CD14-positive monocyte (primary cell): ENCODE measurements around the gene TNS2. TPM values are rescaled to one million over a fixed set of nuclear protein-coding genes. Genes with fewer than 3 reads are reported as not detected.

Source experiments
- DNase-seq, 3 donors: peaks; one replicate each; pipeline ENCODE4 v3.0.0-alpha.2; 2011 to 2022
- H2AFZ ChIP-seq: 2 replicates; pipeline ENCODE4 v1.6.0; 2012; ENCODE audit warnings: mild to moderate bottlenecking, low read depth, low read length, inconsistent platforms; ENCODE audit not compliant: insufficient read depth, poor library complexity, severe bottlenecking
- H3K27ac ChIP-seq, 2 donors: 1 replicate in 1 of 2; 2 replicates in 1 of 2; pipeline ENCODE4 v1.5.1; 2012 to 2013; ENCODE audit warnings: low read length in 2 of 2, control low read depth in 1 of 2, inconsistent platforms in 1 of 2, low read depth in 1 of 2, mild to moderate bottlenecking in 1 of 2
- H3K27me3 ChIP-seq, 2 donors: one replicate each; pipeline versions ENCODE4 v1.6.0 to v1.6.1; 2011 to 2013; ENCODE audit warnings: low read length in 2 of 2; ENCODE audit not compliant: control insufficient read depth in 2 of 2, insufficient read depth in 2 of 2
- H3K36me3 ChIP-seq, 2 donors: replicated peaks in 1 of 2; 1 replicate in 1 of 2; 2 replicates in 1 of 2; pipeline versions ENCODE4 v1.5.1 to v1.6.1; 2012 to 2013; ENCODE audit warnings: low read length in 2 of 2, control low read depth in 1 of 2, inconsistent platforms in 1 of 2, mild to moderate bottlenecking in 1 of 2; ENCODE audit not compliant: insufficient read depth in 2 of 2, control insufficient read depth in 1 of 2
- H3K4me1 ChIP-seq, 2 donors: 1 replicate in 1 of 2; 2 replicates in 1 of 2; pipeline versions ENCODE4 v1.5.1 to v1.6.1; 2012 to 2013; ENCODE audit warnings: low read length in 2 of 2, control low read depth in 1 of 2, inconsistent platforms in 1 of 2, mild to moderate bottlenecking in 1 of 2, moderate library complexity in 1 of 2; ENCODE audit not compliant: insufficient read depth in 2 of 2, control insufficient read depth in 1 of 2
- H3K4me2 ChIP-seq: replicated peaks from 2 replicates; pipeline ENCODE3; 2012; ENCODE audit warnings: low read length, moderate library complexity, mild to moderate bottlenecking; ENCODE audit not compliant: poor library complexity, severe bottlenecking; ENCODE audit errors: extremely low read depth
- H3K4me3 ChIP-seq, 3 experiments: fragments of 200-600 bp in 1 of 3; sonication (generic) in 1 of 3; replicated peaks in 1 of 3; 1 replicate in 2 of 3; 2 replicates in 1 of 3; pipeline ENCODE4 v1.5.1; 2011 to 2013; ENCODE audit warnings: low read length in 3 of 3, mild to moderate bottlenecking in 3 of 3, control low read depth in 2 of 3, low read depth in 2 of 3, inconsistent platforms in 1 of 3, moderate library complexity in 1 of 3
- H3K79me2 ChIP-seq: 2 replicates; pipeline ENCODE4 v1.6.0; 2012; ENCODE audit warnings: mild to moderate bottlenecking, control low read depth, inconsistent platforms, low read length, moderate library complexity; ENCODE audit not compliant: insufficient read depth
- H3K9ac ChIP-seq: 2 replicates; pipeline ENCODE4 v1.6.0; 2017; ENCODE audit warnings: low read length, mild to moderate bottlenecking; ENCODE audit not compliant: insufficient read depth, poor library complexity, severe bottlenecking
- H3K9me3 ChIP-seq, 2 donors: replicated peaks in 1 of 2; 1 replicate in 1 of 2; 2 replicates in 1 of 2; pipeline versions ENCODE4 v1.5.1 to v1.6.1; 2012 to 2013; ENCODE audit warnings: low read length in 2 of 2, control low read depth in 1 of 2; ENCODE audit not compliant: control insufficient read depth in 1 of 2, insufficient read depth in 1 of 2
- H4K20me1 ChIP-seq: 2 replicates; pipeline ENCODE4 v1.6.0; 2012; ENCODE audit warnings: mild to moderate bottlenecking, low read length, control low read depth, moderate library complexity; ENCODE audit not compliant: insufficient read depth
- H3K27ac Mint-ChIP-seq, 7 donors: one replicate each; pipeline ENCODE4 v1.8.0; 2020; ENCODE audit warnings: mild to moderate bottlenecking in 7 of 7, mixed read lengths in 7 of 7, moderate library complexity in 6 of 7, inconsistent platforms in 2 of 7
- H3K27me3 Mint-ChIP-seq, 3 donors: one replicate each; pipeline ENCODE4 v1.8.0; 2021 to 2022; ENCODE audit warnings: low read depth in 3 of 3, mild to moderate bottlenecking in 3 of 3, mixed read lengths in 3 of 3, moderate library complexity in 3 of 3, inconsistent platforms in 1 of 3
- H3K36me3 Mint-ChIP-seq, 2 donors: one replicate each; pipeline ENCODE4 v1.8.0; 2020; ENCODE audit warnings: mixed read lengths in 2 of 2, inconsistent platforms in 1 of 2, mild to moderate bottlenecking in 1 of 2
- H3K4me1 Mint-ChIP-seq: one replicate; pipeline ENCODE4 v1.8.0; 2020; ENCODE audit warnings: mild to moderate bottlenecking, mixed read lengths
- H3K4me3 Mint-ChIP-seq, 2 donors: one replicate each; pipeline ENCODE4 v1.8.0; 2020; ENCODE audit warnings: mild to moderate bottlenecking in 2 of 2, mixed read lengths in 2 of 2, moderate library complexity in 1 of 2
- H3K9me3 Mint-ChIP-seq, 7 donors: one replicate each; pipeline ENCODE4 v1.8.0; 2020 to 2022; ENCODE audit warnings: mixed read lengths in 7 of 7, mild to moderate bottlenecking in 6 of 7, moderate library complexity in 6 of 7, inconsistent platforms in 2 of 7
- WGBS: methylation state at CpG from one replicate; pipeline ENCODE4 v1.1.5; 2013; ENCODE audit warnings: missing lambda C conversion rate; ENCODE audit not compliant: insufficient coverage; 5-methylcytosine and 5-hydroxymethylcytosine counted together
- intact Hi-C, 2 donors: fragments of 100-400 bp; cut with micrococcal nuclease; formaldehyde crosslinking; loops; one replicate each; pipeline versions ENCODE4 v1.15.0 to v1.15.1; 2023
- polyA plus RNA-seq, 3 donors: library from polyadenylated mRNA; depleted of rRNA in 1 of 3; unstranded in 2 of 3; stranded (reverse) in 1 of 3; fragments of 300-500 nt in 2 of 3; fragments of >200 nt in 1 of 3; fragmentation: Illumina TruSeq in 2 of 3; gene quantifications; 1 replicate in 2 of 3; 2 replicates in 1 of 3; pipeline ENCODE4 v1.2.3, GENCODE V29; 2012 to 2021
- TF ChIP-seq, protein P1 (sequence below): fragments of 200-600 bp; IDR thresholded peaks from one replicate; pipeline ENCODE4 v1.8.0; 2022; ENCODE audit warnings: antibody characterized with exemption, mild to moderate bottlenecking

The TNS2 gene
- polyA plus RNA-seq, 3 donors, result 0.05 to 0.43 (median 0.36) TPM

DNA sequence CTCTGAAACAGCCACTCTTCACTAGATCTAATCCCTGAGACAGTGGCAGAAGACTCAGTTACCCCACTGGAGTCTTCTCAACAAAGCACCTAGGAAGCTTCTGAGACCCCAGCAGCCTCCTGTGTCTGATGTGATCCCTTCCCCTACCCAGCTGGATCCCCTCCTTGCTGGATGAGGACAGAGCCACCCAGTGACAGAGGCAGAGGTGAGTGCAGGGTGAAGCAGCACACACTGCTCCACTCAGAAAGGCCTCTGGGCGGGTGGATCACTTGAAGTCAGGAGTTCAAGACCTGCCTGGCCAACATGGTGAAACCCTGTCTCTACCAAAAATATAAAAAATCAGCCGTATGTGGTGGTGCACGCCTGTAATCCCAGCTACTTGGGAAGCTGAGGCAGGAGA lies 26.6 kb downstream of the TNS2 start:
- 83% methylated on average over 2 of the region's 3 CpGs for WGBS
- intact Hi-C loops, result no loop called here
- no peak overlapping the region for H3K27ac ChIP-seq
- Mint-ChIP-seq H3K27ac (no peak overlapping the region), H3K4me3 (no peak overlapping the region), H3K27me3 (peaks cover 0 to 2% (median under 1%) of the 10 kb centered on the region in 3 donors), H3K4me1 (peaks cover 53% of the 10 kb centered on the region), H3K9me3 (no peaks in the 10 kb centered on the region), H3K36me3 (peaks cover 52 to 57% of the 10 kb centered on the region in 2 donors)
- no peaks in the 10 kb centered on the region for H3K27me3 ChIP-seq
- H2AFZ ChIP-seq, result no peak overlapping the region
- H3K9me3 ChIP-seq, result no peaks in the 10 kb centered on the region
- DNase-seq, result no peak
- H3K79me2 ChIP-seq, result peaks cover 28% of the 10 kb centered on the region
- peaks cover 39 to 51% of the 10 kb centered on the region in 2 donors for H3K36me3 ChIP-seq
- H3K9ac ChIP-seq, result no peak overlapping the region
- TF ChIP-seq, protein P1, sequence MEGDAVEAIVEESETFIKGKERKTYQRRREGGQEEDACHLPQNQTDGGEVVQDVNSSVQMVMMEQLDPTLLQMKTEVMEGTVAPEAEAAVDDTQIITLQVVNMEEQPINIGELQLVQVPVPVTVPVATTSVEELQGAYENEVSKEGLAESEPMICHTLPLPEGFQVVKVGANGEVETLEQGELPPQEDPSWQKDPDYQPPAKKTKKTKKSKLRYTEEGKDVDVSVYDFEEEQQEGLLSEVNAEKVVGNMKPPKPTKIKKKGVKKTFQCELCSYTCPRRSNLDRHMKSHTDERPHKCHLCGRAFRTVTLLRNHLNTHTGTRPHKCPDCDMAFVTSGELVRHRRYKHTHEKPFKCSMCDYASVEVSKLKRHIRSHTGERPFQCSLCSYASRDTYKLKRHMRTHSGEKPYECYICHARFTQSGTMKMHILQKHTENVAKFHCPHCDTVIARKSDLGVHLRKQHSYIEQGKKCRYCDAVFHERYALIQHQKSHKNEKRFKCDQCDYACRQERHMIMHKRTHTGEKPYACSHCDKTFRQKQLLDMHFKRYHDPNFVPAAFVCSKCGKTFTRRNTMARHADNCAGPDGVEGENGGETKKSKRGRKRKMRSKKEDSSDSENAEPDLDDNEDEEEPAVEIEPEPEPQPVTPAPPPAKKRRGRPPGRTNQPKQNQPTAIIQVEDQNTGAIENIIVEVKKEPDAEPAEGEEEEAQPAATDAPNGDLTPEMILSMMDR, result no peak
- H3K4me2 ChIP-seq, result no peak overlapping the region
- peaks cover 43 to 59% of the 10 kb centered on the region in 2 donors for H3K4me1 ChIP-seq
- peaks cover 10% of the 10 kb centered on the region for H4K20me1 ChIP-seq
- H3K4me3 ChIP-seq, result no peak overlapping the region

DNA sequence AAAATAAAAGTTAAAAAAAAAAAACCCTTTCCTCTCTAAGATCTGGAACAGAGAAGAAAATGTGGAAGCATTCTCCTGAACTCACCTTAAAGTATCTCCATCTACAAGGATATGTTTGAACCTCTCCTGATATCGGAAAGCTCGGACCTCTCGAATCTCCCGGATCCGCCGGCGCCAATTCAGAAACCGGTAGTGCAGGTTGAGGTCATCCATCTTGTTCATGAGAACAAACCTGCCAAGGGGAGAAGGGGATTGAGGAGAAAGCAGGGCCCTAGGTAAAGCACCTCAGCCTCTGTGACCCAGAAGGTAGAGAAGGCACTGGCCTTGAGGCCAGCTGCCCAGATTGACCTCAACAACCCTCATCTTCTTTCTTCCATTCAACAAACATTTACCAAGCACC lies 27.2 kb downstream of the TNS2 start:
- Histone ChIP-seq H3K4me3 (no peak overlapping the region), H3K4me2 (no peak overlapping the region), H3K9me3 (no peaks in the 10 kb centered on the region), H3K4me1 (peaks cover 39 to 54% of the 10 kb centered on the region in 2 donors), H3K36me3 (peaks cover 35 to 45% of the 10 kb centered on the region in 2 donors), H2AFZ (no peak overlapping the region), H3K79me2 (peaks cover 28% of the 10 kb centered on the region), H4K20me1 (peaks cover 5% of the 10 kb centered on the region), H3K27ac (no peak overlapping the region), H3K27me3 (no peaks in the 10 kb centered on the region), H3K9ac (no peak overlapping the region)
- intact Hi-C loops, result no loop called here
- WGBS, result 80% methylated on average over 1 of the region's 8 CpGs
- Mint-ChIP-seq H3K9me3 (no peaks in the 10 kb centered on the region), H3K36me3 (peaks cover 47 to 51% of the 10 kb centered on the region in 2 donors), H3K27ac (no peak overlapping the region), H3K4me1 (peaks cover 50% of the 10 kb centered on the region), H3K27me3 (peaks cover 0 to 4% (median 2%) of the 10 kb centered on the region in 3 donors), H3K4me3 (no peak overlapping the region)
- TF ChIP-seq, protein P1, result no peak
- no peak for DNase-seq
